ENCODE data around the gene NEUROD6. TPM values are rescaled to one million over a fixed set of nuclear protein-coding genes. Genes with fewer than 3 reads are reported as not detected.

NEUROD6 gene
- polyA plus RNA-seq, 3 donors = not detected

- Histone ChIP-seq H3K9me3 (replicated peaks in 1 of 2; ENCODE audit: control insufficient read depth in 1 of 2, insufficient read depth in 1 of 2, low read length in 2 of 2) (no peaks in the 10 kb centered on the region), H3K4me2 (replicated peaks; ENCODE audit: extremely low read depth, low read length, poor library complexity, severe bottlenecking) (no peak overlapping the region), H3K9ac (ENCODE audit: insufficient read depth, low read length, poor library complexity, severe bottlenecking) (no peak overlapping the region), H3K4me3 (replicated peaks in 1 of 3; ENCODE audit: low read depth in 2 of 3, low read length in 3 of 3) (no peak overlapping the region), H3K36me3 (replicated peaks in 1 of 2; ENCODE audit: control insufficient read depth in 1 of 2, insufficient read depth in 2 of 2, low read length in 2 of 2) (no peaks in the 10 kb centered on the region), H3K79me2 (ENCODE audit: insufficient read depth, low read length) (no peaks in the 10 kb centered on the region), H3K27me3 (ENCODE audit: control insufficient read depth in 2 of 2, insufficient read depth in 2 of 2, low read length in 2 of 2) (no peaks in the 10 kb centered on the region), H3K27ac (ENCODE audit: low read depth in 1 of 2, low read length in 2 of 2) (no peak overlapping the region), H3K4me1 (ENCODE audit: control insufficient read depth in 1 of 2, insufficient read depth in 2 of 2, low read length in 2 of 2) (no peaks in the 10 kb centered on the region), H4K20me1 (ENCODE audit: insufficient read depth, low read length) (no peaks in the 10 kb centered on the region), H2AFZ (ENCODE audit: insufficient read depth, low read depth, low read length, poor library complexity, severe bottlenecking) (no peak overlapping the region)
- Mint-ChIP-seq H3K27me3 (ENCODE audit: low read depth in 3 of 3) (peaks cover 0 to 3% (median 2%) of the 10 kb centered on the region in 3 donors), H3K4me1 (no peaks in the 10 kb centered on the region), H3K27ac (no peak overlapping the region), H3K36me3 (no peaks in the 10 kb centered on the region), H3K4me3 (no peak overlapping the region), H3K9me3 (peaks cover 0 to 5% (median 0%) of the 10 kb centered on the region in 7 donors)
- WGBS (ENCODE audit: insufficient coverage) = no CpG with 5 or more reads among the region's 2 CpGs
- no peak for DNase-seq
- TF ChIP-seq CTCF (IDR thresholded peaks at IDR 0.05) = no peak
- intact Hi-C loops (cut with micrococcal nuclease) = no loop called here
These were observed 13.5 kb downstream of the NEUROD6 start for GRCh38 chr7:31327071-31327470.

- Mint-ChIP-seq H3K27ac (no peak overlapping the region), H3K9me3 (peaks cover 0 to 5% (median 0%) of the 10 kb centered on the region in 7 donors), H3K27me3 (ENCODE audit: low read depth in 3 of 3) (peaks cover 0 to 4% (median 0%) of the 10 kb centered on the region in 3 donors), H3K36me3 (no peaks in the 10 kb centered on the region), H3K4me3 (no peak overlapping the region), H3K4me1 (no peaks in the 10 kb centered on the region)
- no peak for DNase-seq
- no peaks in the 10 kb centered on the region for H4K20me1 ChIP-seq (ENCODE audit: insufficient read depth, low read length)
- H3K4me1 ChIP-seq (ENCODE audit: control insufficient read depth in 1 of 2, insufficient read depth in 2 of 2, low read length in 2 of 2) = no peaks in the 10 kb centered on the region
- H3K27ac ChIP-seq (ENCODE audit: low read depth in 1 of 2, low read length in 2 of 2) = no peak overlapping the region
- intact Hi-C loops (cut with micrococcal nuclease) = no loop called here
- H3K36me3 ChIP-seq (replicated peaks in 1 of 2; ENCODE audit: control insufficient read depth in 1 of 2, insufficient read depth in 2 of 2, low read length in 2 of 2) = no peaks in the 10 kb centered on the region
- H3K79me2 ChIP-seq (ENCODE audit: insufficient read depth, low read length) = no peaks in the 10 kb centered on the region
- no peaks in the 10 kb centered on the region for H3K27me3 ChIP-seq (ENCODE audit: control insufficient read depth in 2 of 2, insufficient read depth in 2 of 2, low read length in 2 of 2)
- H3K9me3 ChIP-seq (replicated peaks in 1 of 2; ENCODE audit: control insufficient read depth in 1 of 2, insufficient read depth in 1 of 2, low read length in 2 of 2) = no peaks in the 10 kb centered on the region
- H3K4me2 ChIP-seq (replicated peaks; ENCODE audit: extremely low read depth, low read length, poor library complexity, severe bottlenecking) = no peak overlapping the region
- H2AFZ ChIP-seq (ENCODE audit: insufficient read depth, low read depth, low read length, poor library complexity, severe bottlenecking) = no peak overlapping the region
- H3K9ac ChIP-seq (ENCODE audit: insufficient read depth, low read length, poor library complexity, severe bottlenecking) = no peak overlapping the region
- TF ChIP-seq CTCF (IDR thresholded peaks at IDR 0.05) = no peak
- WGBS (ENCODE audit: insufficient coverage) = 100% methylated on average over 1 of the region's 2 CpGs
- H3K4me3 ChIP-seq (replicated peaks in 1 of 3; ENCODE audit: low read depth in 2 of 3, low read length in 3 of 3) = no peak overlapping the region
These were observed 14.1 kb downstream of the NEUROD6 start for GRCh38 chr7:31326416-31326815.
